HUES48 (cell line): Measurements from ENCODE around the gene MCFD2.
"Not testable (repeated sequence)": the region's sequence is repeated elsewhere in the genome, so short reads cannot be mapped to it uniquely, and the experiment has no call there.

Source experiments
- H3K27ac ChIP-seq: one replicate; pipeline ENCODE4 v1.7.0; 2013; ENCODE audit warnings: low read depth, low read length, inconsistent platforms
- H3K27me3 ChIP-seq: 2 replicates; pipeline ENCODE4 v1.6.1; 2013; ENCODE audit warnings: mild to moderate bottlenecking, low read length; ENCODE audit not compliant: control insufficient read depth, insufficient read depth
- H3K36me3 ChIP-seq: 2 replicates; pipeline ENCODE4 v1.6.1; 2013; ENCODE audit warnings: low read length; ENCODE audit not compliant: control insufficient read depth, insufficient read depth
- H3K4me1 ChIP-seq: 2 replicates; pipeline ENCODE4 v1.6.1; 2013; ENCODE audit warnings: mild to moderate bottlenecking, low read length; ENCODE audit not compliant: control insufficient read depth, insufficient read depth
- H3K4me3 ChIP-seq: 2 replicates; pipeline ENCODE4 v1.5.1; 2013; ENCODE audit warnings: mild to moderate bottlenecking, low read depth, low read length
- H3K9ac ChIP-seq: 2 replicates; pipeline ENCODE4 v1.6.1; 2013; ENCODE audit warnings: mild to moderate bottlenecking, low read depth, low read length, moderate library complexity
- H3K9me3 ChIP-seq: 2 replicates; pipeline ENCODE4 v1.6.1; 2013; ENCODE audit warnings: low read length; ENCODE audit not compliant: control insufficient read depth, insufficient read depth

Gene MCFD2

DNA sequence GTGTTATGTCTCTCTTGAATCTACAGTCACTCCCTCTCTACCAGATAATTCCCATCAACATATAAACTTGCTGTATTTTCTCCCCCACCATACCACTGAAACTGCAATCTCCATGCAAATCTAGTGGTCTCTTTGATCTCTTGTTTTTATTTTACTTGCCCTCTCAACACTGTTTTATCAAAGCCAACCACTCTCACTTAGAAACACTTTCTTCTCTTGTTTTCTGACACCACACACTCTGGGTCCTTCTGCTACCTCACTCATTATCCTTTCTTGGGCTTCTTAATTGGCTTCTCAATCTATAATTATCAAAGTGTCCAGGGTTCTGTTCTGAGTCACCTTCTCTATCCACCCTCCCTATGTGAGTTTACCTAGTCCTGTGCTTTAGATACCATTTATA, 2.0 kb upstream of the MCFD2 start:
- Histone ChIP-seq H3K4me3 (no peak overlapping the region), H3K27me3 (no peaks in the 10 kb centered on the region), H3K9me3 (no peaks in the 10 kb centered on the region), H3K4me1 (peaks cover 13% of the 10 kb centered on the region; the same call in 1 of the 2 replicates), H3K36me3 (0 out of 2 replicates have a peak, but pooled peaks cover 3% of the 10 kb centered on the region), H3K9ac (no peak overlapping the region), H3K27ac (no peak overlapping the region)

DNA sequence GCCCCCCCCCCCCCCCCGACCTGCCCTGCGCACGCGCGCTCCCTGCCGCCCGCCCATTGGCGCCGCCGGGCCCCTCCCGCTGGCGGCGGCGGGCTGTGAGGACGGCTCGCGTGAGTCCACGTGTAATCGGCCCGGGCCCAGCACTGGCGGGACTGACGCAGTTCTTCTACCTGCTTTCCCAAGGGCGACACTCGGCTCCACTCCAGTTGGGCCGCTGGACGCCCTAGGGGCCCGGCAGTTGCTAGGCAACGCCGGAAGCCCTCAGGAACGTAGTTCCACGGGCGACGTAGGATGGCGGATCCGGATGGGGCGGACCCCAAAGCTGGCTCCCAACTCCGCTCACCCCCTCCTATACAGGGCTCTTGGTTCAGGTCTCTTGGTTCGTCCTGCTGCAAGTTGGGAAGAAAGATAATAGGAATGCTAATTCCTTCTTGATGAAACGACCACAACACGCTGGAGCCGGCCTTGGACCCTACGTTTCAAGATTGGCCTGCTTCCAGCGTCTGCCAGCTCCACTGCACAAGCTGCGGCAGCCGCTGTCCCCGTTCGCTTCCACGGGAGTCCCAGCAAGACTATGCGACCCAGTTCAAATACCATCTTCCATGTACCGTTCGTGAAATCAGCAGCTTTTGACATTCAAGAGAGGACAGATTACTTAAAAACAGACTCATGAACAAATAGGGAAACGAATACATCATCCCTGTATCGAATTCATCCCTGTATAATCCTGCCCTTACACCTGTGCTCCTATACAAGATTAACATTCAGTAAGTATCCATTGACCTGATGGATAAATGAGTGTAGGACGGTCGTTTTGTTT, 415 bp upstream of the MCFD2 start:
- H3K27me3 ChIP-seq = no peaks in the 10 kb centered on the region
- H3K9me3 ChIP-seq = no peaks in the 10 kb centered on the region
- peaks cover 13% of the 10 kb centered on the region; the same call in 1 of the 2 replicates for H3K4me1 ChIP-seq
- peak overlapping the region; percentile 77 for H3K9ac ChIP-seq
- peak overlapping the region; percentile 84 for H3K4me3 ChIP-seq
- H3K27ac ChIP-seq = peak overlapping the region; percentile 97
- H3K36me3 ChIP-seq = peaks cover 8% of the 10 kb centered on the region; the same call in 1 of the 2 replicates

DNA sequence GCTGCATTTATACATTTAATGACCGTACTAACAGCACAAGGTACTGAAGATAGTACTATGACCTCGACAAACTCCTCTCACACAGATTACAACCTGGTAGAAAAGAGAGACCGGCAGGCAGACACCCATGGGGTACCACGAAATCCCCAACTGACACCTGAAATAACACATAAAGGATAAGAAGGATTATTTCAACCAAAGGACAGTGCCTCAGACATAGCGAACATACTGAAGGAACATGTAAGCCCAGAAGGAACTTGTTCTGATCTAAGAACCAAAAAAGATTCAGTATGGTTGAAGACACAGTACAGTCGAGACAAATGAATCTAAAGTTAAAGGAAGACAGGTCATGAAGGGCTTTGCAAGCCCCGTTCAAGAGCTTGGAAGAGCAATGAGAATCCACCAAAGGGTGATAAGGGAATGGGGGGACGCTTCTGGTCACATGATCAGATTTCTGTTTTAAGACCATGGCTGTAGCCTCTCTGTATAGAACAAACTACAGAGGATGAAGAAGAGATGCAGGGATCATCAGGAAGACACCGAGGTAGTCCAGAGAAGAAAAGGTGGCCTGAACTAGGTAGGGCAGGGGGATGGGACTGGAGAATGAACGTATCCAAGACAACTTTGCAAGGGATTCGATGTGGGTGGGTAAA, 902 bp downstream of the MCFD2 start:
- H3K9ac ChIP-seq = no peak overlapping the region
- no peaks in the 10 kb centered on the region for H3K27me3 ChIP-seq
- H3K36me3 ChIP-seq = peaks cover 19% of the 10 kb centered on the region; the same call in 1 of the 2 replicates
- H3K9me3 ChIP-seq = no peaks in the 10 kb centered on the region
- H3K4me1 ChIP-seq = peaks cover 13% of the 10 kb centered on the region; the same call in 1 of the 2 replicates
- H3K27ac ChIP-seq = peak overlapping the region; percentile 97
- H3K4me3 ChIP-seq = peak overlapping the region; percentile 84

DNA sequence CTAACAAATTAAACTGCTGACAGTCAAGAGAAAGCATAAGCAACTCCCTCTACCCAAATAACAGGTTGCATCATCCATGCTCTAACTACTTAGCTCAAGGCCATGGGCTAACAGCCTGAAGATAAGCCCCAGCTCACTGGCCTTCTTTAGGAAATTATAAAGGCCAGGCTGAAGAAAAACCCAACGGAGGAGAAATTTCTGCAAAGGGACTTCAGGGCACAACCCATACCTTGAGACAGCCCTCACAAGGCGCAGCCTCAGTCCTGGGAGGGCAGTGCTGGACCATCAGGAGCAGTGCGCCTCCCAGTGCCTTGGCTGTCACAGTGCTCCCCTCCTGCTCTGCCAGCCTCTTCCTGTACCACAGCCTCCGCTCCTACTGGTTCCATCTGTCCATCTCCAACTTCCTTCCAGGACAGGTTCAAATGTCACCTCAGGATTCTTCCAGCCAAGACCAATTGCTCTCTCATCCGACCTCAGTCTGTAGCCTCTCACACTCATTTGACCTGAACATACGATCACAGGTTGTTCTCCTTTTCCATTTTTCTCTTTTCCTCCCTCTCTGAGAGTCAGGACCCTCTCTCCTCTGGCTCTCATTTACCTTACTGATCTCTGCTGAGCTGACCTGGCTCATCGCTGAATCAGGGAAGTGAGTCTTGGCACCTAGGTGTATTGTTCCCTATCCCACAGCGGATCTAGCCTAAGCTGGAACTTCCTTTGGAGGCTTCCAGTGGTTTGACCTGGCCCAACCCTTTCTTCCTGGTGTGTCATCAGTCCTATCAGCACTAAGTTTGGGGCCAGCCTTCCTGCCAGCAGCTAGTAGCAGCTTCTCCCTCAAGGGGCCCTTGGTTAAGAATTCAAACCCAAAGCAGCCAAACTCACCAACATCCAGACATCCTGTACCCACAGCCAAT, 1.9 kb downstream of the MCFD2 start:
- H3K27me3 ChIP-seq = no peaks in the 10 kb centered on the region
- peaks cover 13% of the 10 kb centered on the region; the same call in 1 of the 2 replicates for H3K4me1 ChIP-seq
- peaks cover 29% of the 10 kb centered on the region for H3K36me3 ChIP-seq
- H3K9me3 ChIP-seq = no peaks in the 10 kb centered on the region
- H3K9ac ChIP-seq = no peak overlapping the region
- H3K4me3 ChIP-seq = no peak overlapping the region; the same call in 1 of the 2 replicates
- no peak overlapping the region for H3K27ac ChIP-seq

DNA sequence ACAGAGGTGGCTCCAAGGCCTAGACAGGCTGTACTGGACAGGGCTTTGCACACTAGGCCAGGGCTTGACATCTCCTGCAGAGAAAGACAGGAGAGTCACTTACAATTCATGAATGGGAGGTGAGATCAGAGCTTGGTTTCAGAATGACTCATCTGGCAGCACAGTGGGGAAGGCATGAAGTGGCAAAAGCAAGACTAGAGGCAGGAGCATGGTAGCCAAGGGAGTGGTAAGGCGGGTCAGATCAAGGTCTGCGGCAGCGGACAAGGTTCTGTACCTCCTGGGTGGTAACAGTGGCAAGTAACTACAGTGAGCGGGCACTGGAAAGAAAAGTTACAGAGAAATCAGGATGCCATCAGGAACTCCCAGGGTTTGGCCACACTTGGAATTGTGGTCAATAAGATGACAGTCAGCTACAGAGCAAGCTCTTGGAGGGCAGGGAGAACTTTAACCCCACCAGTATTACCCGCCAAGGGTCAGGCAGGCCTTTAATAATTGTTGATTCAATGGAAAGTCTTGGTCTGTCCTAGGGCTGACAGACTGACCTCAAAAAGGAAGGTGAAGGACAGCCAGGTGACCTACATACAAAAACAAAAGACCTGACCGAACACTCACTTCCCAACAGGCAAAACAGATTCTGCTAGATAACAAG, 5.7 kb downstream of the MCFD2 start:
- Histone ChIP-seq H3K4me3 (no peak overlapping the region), H3K27me3 (no peaks in the 10 kb centered on the region), H3K4me1 (peaks cover 13% of the 10 kb centered on the region; the same call in 1 of the 2 replicates), H3K9ac (no peak overlapping the region), H3K36me3 (peaks cover 65% of the 10 kb centered on the region), H3K9me3 (no peaks in the 10 kb centered on the region), H3K27ac (no peak overlapping the region)

DNA sequence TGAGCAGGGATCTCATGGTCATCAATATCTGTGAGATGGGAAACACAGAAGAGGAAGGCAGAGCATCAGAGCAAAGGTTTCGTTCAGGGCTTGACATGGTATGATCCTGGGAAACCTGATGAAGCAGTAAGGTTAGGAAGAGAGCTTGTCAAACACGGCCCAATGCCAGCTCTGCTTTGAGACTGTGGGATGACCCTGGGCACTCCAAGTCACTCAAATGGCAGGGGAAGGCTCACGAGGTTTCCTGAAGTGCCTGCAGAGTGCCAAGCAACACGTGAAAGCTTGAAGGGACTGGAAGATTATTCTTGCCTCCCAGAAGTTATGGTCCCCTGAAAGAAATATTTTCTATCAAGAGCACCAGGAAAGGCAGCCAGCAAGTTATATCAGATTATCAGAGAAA, 6.5 kb downstream of the MCFD2 start:
- H3K27me3 ChIP-seq = no peaks in the 10 kb centered on the region
- H3K9ac ChIP-seq = no peak overlapping the region
- H3K4me3 ChIP-seq = no peak overlapping the region
- peaks cover 68% of the 10 kb centered on the region for H3K36me3 ChIP-seq
- peaks cover 8% of the 10 kb centered on the region; the same call in 1 of the 2 replicates for H3K4me1 ChIP-seq
- H3K9me3 ChIP-seq = no peaks in the 10 kb centered on the region
- H3K27ac ChIP-seq = no peak overlapping the region

DNA sequence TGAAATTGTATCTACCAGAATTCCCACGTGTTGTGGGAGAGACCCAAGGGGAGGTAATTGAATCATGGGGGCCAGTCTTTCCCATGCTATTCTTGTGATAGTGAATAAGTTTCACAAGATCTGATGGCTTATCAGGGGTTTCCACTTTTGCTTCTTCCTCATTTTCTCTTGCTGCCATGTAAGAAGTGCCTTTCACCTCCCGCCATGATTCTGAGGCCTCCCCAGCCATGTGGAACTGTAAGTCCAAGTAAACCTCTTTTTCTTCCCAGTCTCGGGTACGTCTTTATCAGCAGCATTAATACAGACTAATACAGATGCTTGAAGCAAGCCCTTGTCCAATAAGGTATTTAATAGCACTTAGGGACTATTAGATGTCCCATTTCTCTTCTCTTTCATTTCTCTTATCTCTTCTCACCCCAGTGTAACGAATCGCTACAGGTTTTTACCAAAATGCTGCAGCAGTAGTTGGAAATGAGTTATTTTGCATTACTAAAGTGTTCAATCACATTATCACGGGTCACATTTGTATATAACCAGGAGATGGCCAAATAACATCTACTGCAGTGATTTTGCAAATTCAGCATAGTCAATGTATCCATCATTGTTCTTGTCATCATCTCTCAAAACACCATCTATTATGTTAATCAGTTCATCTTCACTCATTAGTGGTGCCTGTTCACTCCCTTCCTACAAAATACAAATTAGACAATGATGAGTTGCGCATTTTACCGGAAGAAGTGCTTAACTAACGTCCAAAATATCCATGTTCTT, 10.5 kb downstream of the MCFD2 start:
- H3K9me3 ChIP-seq, H3K9ac ChIP-seq, H3K4me3 ChIP-seq, H3K27me3 ChIP-seq, H3K4me1 ChIP-seq, H3K27ac ChIP-seq: not testable (repeated sequence)
- peaks cover 52% of the 10 kb centered on the region for H3K36me3 ChIP-seq

DNA sequence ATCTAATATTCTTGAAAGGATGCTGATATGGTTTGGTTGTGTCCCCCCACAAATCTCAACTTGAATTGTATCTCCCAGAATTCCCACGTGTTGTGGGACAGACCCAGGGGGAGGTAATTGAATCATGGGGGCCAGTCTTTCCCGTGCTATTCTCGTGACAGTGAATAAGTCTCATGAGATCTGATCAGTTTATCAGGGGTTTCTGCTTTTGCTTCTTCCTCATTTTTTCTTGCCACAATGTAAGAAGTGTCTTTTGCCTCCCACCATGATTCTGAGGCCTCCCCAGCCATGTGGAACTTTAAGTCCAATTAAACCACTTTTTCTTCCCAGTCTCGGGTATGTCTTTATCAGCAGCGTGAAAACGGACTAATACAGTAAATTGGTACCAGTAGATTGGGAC, 12.6 kb downstream of the MCFD2 start:
- H3K9me3 ChIP-seq, H3K4me3 ChIP-seq, H3K27ac ChIP-seq, H3K27me3 ChIP-seq, H3K4me1 ChIP-seq, H3K9ac ChIP-seq: not testable (repeated sequence)
- peaks cover 31% of the 10 kb centered on the region for H3K36me3 ChIP-seq

DNA sequence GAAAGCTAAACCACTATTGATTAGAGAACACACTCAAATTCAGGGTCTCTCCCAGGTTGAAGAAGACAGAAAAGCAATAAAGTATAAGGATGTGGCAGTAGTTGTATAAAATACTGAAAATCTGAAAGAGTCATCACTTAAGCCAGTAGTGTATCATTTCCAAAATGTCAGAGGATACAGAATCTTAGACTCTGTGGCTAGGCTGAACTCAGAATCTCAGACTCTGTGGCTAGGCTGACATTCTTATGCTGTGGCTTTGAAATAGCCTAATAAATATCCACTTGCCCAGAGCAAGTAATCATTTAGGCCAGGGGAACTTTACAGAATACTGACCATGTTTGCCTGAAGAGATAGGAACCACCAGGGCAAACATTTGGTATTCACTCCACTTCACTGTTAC, 13.1 kb downstream of the MCFD2 start:
- Histone ChIP-seq H3K4me3 (no peak overlapping the region), H3K36me3 (peaks cover 26% of the 10 kb centered on the region), H3K27ac (no peak overlapping the region), H3K27me3 (no peaks in the 10 kb centered on the region), H3K4me1 (no peaks in the 10 kb centered on the region), H3K9me3 (no peaks in the 10 kb centered on the region), H3K9ac (no peak overlapping the region)

DNA sequence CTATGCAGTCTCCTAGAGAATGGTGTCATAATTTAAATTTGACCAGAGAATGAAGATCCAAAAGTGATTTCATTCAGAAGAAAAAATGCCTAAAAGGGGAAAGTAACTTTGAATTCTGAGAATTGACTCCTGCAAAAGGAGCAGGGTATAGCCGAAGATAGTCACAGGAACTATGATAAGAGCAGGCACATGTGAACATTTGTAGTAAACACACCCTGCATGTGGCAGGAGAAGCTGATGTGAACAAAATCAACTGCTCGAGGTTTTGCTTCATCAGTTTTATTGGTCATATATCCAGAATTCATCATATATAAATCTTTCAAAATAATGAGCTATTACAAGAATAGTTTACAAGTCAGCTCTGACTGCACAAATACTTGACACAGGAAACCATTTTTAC, 14.0 kb downstream of the MCFD2 start:
- no peak overlapping the region for H3K27ac ChIP-seq
- H3K9me3 ChIP-seq = no peaks in the 10 kb centered on the region
- H3K27me3 ChIP-seq = no peaks in the 10 kb centered on the region
- H3K4me1 ChIP-seq = no peaks in the 10 kb centered on the region
- no peak overlapping the region for H3K9ac ChIP-seq
- no peak overlapping the region for H3K4me3 ChIP-seq
- peaks cover 17% of the 10 kb centered on the region for H3K36me3 ChIP-seq
